GM19372 (cell line): ENCODE results near the gene PGAP2.
"Not testable (repeated sequence)": the region's sequence is repeated elsewhere in the genome, so short reads cannot be mapped to it uniquely, and the experiment has no call there.

Experiments used
- ATAC-seq: cut with Tn5 transposase; IDR thresholded peaks from one replicate; pipeline ENCODE4 v1.9.1; 2021; ENCODE audit warnings: mild to moderate bottlenecking, low read depth, moderate library complexity; ENCODE audit not compliant: unreplicated experiment

The PGAP2 gene

GRCh38 chr11:3802011-3802790 is 6.2 kb upstream of the PGAP2 start:
- no peak for ATAC-seq

GRCh38 chr11:3803726-3804495 is 4.4 kb upstream of the PGAP2 start:
- ATAC-seq, result no peak

- ATAC-seq, result peak; percentile 76
Observed at GRCh38 chr11:3808861-3809623, 682 bp downstream of the PGAP2 start.

GRCh38 chr11:3809624-3809928 is 1.2 kb downstream of the PGAP2 start:
- no peak for ATAC-seq

GRCh38 chr11:3810446-3810845 is 2.1 kb downstream of the PGAP2 start:
- ATAC-seq, result no peak

- no peak for ATAC-seq
Observed at GRCh38 chr11:3810951-3811350, 2.6 kb downstream of the PGAP2 start.

GRCh38 chr11:3814832-3815231 is 6.5 kb downstream of the PGAP2 start:
- ATAC-seq, result not testable (repeated sequence)

GRCh38 chr11:3815845-3816244 is 7.5 kb downstream of the PGAP2 start:
- ATAC-seq, result no peak

- ATAC-seq, result no peak
Observed at GRCh38 chr11:3816673-3817072, 8.3 kb downstream of the PGAP2 start.

GRCh38 chr11:3817181-3817800 is 8.9 kb downstream of the PGAP2 start:
- no peak for ATAC-seq

- no peak for ATAC-seq
Observed at GRCh38 chr11:3820971-3821370, 12.6 kb downstream of the PGAP2 start.

- no peak for ATAC-seq
Observed at GRCh38 chr11:3822312-3822711, 14.0 kb downstream of the PGAP2 start.

GRCh38 chr11:3823303-3823702 is 14.9 kb downstream of the PGAP2 start:
- no peak for ATAC-seq

GRCh38 chr11:3823762-3824506 is 15.6 kb downstream of the PGAP2 start:
- ATAC-seq, result no peak

- peak; percentile 78 for ATAC-seq
Observed at GRCh38 chr11:3824714-3825472, 16.5 kb downstream of the PGAP2 start.

GRCh38 chr11:3825473-3826154 is 17.3 kb downstream of the PGAP2 start:
- no peak for ATAC-seq

GRCh38 chr11:3826721-3827120 is 18.4 kb downstream of the PGAP2 start:
- no peak for ATAC-seq

- no peak for ATAC-seq
Observed at GRCh38 chr11:3827434-3828186, 19.2 kb downstream of the PGAP2 start.
